GF-D8 (cell line): ENCODE results near the gene FTCD.
"Not testable (repeated sequence)": the region's sequence is repeated elsewhere in the genome, so short reads cannot be mapped to it uniquely, and the experiment has no call there.

Source experiments
- DNase-seq: peaks from one replicate; lab custom pipeline; 2025; lab: John Stamatoyannopoulos, UW

Gene FTCD

DNA sequence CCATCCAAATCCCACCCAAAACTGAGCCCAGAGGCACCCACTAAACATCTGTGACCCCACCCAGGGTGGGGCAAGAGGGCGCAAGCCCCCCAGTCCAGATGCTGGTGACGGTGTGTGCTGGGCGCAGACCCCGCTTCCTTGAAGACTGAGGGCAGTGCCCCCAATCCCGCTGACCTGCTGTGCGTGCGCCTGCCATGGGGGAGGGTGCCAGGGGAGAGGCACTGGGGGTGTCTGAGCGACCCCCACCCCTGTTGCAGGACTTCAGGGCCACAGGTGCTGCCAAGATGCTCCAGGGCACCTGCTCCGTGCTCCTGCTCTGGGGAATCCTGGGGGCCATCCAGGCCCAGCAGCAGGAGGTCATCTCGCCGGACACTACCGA lies 44.2 kb downstream of the FTCD start:
- no peak for DNase-seq

GRCh38 chr21:46110499-46111192 lies 44.7 kb downstream of the FTCD start:
- DNase-seq: no peak

GRCh38 chr21:46109313-46110221 lies 45.8 kb downstream of the FTCD start:
- no peak for DNase-seq

DNA sequence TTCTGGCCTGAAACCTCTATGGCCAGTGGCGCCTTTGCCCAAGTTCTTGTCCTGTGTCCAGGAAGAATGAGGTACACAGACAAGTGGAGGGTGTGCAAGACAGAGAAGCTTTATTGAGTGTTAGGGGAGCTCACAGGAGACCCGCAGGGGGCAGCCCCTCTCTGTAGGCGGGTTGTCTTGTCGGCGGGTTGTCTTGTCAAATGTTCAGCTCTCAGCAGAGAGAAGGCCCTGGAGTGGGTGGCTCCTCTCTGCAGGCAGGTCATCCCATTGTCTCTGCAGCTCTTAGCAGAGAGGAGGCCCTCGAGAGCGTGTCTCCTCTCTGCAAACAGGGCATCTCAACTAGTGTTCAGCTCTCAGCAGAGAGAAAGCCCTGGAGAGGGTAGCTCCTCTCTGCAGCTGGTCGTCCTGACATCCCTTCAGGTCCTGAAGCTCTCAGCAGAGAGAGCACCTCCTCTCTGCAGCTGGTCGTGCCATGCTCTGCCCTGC lies 46.5 kb downstream of the FTCD start:
- DNase-seq: no peak

- DNase-seq: not testable (repeated sequence)
Observed at GRCh38 chr21:46107376-46107775, 48.0 kb downstream of the FTCD start.

DNA sequence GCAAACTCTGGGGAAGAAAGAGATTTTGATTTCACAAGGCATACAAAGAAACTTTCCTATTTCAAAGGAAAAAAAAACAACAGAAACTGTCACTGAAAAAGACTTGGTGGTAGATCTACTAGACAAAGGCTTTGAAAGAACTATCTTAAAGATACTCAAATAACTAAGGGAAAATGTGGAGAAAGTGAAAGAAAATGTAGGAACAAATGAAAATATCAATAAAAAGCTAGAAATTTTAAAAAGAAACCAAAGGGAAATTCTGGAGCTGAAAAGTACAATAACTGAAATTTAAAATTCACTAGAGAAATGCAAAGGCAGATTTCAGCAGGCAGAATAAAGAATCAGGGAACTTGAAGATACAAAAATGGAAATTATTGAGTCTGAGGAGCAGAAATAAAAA lies 51.3 kb downstream of the FTCD start:
- no peak for DNase-seq

GRCh38 chr21:46100906-46101305 lies 54.5 kb downstream of the FTCD start:
- DNase-seq: no peak

- DNase-seq: no peak
Observed at GRCh38 chr21:46100426-46100825, 55.0 kb downstream of the FTCD start.

GRCh38 chr21:46100020-46100419 lies 55.4 kb downstream of the FTCD start:
- no peak for DNase-seq

DNA sequence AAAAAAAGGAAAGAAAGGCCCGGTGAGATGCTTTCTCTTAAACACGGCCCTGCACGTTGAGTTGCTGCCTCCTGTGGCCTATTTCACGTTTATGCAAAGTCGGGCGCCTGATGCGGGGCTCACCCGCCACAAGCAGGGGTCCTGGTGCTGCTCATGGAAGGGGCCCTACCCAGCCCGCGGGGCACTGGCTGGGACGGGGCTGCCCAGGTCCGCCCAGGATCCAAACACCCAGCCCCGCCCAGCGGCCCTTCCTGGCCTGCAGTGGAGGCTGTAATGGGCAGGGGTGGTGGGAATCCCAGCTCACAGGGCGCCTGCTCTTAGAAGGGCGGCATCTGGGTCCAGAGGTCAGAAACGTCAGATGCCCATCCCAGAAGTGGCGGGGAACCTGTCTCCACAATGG lies 55.9 kb downstream of the FTCD start:
- DNase-seq: no peak

GRCh38 chr21:46098303-46099141 lies 56.9 kb downstream of the FTCD start:
- no peak for DNase-seq

- no peak for DNase-seq
Observed at GRCh38 chr21:46097336-46098293, 57.8 kb downstream of the FTCD start, which contains the start of gene COL6A2. Gene COL6A2 (plus strand): TSS chr21:46098112.

- DNase-seq: no peak
Observed at GRCh38 chr21:46096596-46097335, 58.6 kb downstream of the FTCD start.

DNA sequence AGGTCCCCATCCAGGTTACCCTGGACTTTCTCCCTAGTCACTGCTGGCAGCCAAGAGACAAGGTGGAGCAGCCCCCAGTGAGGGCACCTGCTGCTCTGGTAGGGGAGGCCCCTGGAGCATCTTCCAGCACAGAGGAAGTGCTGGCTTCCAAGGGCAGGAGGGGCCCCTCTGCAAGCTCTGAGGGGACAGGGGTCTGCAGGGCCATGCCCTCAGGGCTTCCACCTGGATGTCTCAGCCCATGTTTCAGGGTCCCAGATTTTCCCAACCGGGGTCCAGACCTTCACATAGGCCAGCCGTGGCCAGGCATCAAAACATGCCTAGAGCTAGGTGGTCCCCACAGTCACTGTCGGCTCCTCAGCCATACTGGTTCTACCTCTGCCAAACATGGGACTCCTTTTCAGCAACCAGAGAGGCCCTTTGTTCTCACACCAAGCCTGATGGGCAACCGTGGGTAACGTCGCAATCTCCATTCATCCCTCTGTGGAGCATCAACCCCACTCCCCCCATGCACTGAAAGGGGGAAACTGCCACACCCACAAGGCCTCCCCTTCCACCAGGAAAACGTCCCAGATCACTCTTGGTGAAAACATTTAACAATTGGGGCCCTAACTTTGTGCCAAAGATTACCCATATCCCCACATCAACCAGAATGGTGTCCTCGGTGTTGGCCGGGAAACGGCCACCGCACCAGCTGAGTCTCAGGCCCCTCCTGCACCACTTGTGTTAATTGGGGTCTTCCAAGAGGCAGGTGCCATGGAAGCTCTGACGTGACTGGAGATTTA lies 59.4 kb downstream of the FTCD start:
- no peak for DNase-seq

DNA sequence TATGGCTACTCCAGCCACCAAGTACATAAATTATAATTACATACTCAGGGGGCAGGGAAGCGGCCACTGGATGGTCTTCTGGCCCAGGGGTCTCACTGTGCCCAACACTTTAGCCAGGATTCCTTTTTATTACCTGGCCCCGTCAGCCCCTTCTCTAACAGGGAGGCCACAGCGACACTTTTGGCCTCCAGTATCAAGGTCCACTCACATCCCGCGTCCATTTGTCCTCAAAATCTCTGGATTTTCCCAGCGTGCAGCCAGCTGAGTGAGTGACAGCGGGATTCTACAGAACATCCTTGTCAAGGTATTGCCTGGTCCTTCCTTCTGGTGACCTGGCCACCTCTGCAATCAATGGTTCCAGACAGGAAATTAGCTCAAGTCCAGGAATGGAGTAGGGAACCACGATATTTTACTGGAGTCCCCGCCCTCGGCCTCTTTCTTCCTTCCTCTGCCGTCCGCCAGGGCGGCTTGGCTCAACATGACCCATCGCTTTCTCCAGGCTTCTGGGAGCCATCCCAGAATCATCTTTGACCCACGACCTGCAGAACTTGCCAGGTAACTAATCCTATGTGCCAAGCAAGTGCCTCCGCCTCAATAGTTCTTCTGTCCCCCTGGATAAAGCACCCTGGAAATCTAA lies 60.2 kb downstream of the FTCD start:
- no peak for DNase-seq

- no peak for DNase-seq
Observed at GRCh38 chr21:46094401-46095082, 60.8 kb downstream of the FTCD start.

- no peak for DNase-seq
Observed at GRCh38 chr21:46093668-46094400, 61.5 kb downstream of the FTCD start.
